Immature natural killer cell (primary cell): ENCODE measurements around the gene CHST11. TPM values are rescaled to one million over a fixed set of nuclear protein-coding genes. Genes with fewer than 3 reads are reported as not detected.
A peak's percentile ranks its signal among the peaks of the same experiment; 100 is the strongest.

Source experiments
- DNase-seq, 3 donors: peaks; one replicate each; pipeline ENCODE4 v3.0.0; 2022; ENCODE audit warnings: mixed read lengths in 1 of 3
- H3K27ac Mint-ChIP-seq, 6 donors: one replicate each; pipeline ENCODE4 v1.8.0; 2020; ENCODE audit warnings: mixed read lengths in 6 of 6, mild to moderate bottlenecking in 5 of 6, inconsistent platforms in 4 of 6, moderate library complexity in 3 of 6
- H3K27me3 Mint-ChIP-seq, 3 donors: one replicate each; pipeline ENCODE4 v1.8.0; 2020 to 2021; ENCODE audit warnings: low read depth in 3 of 3, mild to moderate bottlenecking in 3 of 3, mixed read lengths in 3 of 3, moderate library complexity in 3 of 3, inconsistent platforms in 1 of 3
- H3K36me3 Mint-ChIP-seq, 3 donors: one replicate each; pipeline ENCODE4 v1.8.0; 2020; ENCODE audit warnings: mixed read lengths in 3 of 3, inconsistent platforms in 2 of 3, mild to moderate bottlenecking in 2 of 3
- H3K4me1 Mint-ChIP-seq, 2 donors: one replicate each; pipeline ENCODE4 v1.8.0; 2020; ENCODE audit warnings: inconsistent platforms in 2 of 2, mild to moderate bottlenecking in 2 of 2, mixed read lengths in 2 of 2, moderate library complexity in 1 of 2
- H3K4me3 Mint-ChIP-seq, 5 donors: one replicate each; pipeline ENCODE4 v1.8.0; 2020; ENCODE audit warnings: mild to moderate bottlenecking in 5 of 5, mixed read lengths in 5 of 5, inconsistent platforms in 3 of 5, moderate library complexity in 3 of 5
- H3K9me3 Mint-ChIP-seq, 6 donors: one replicate each; pipeline ENCODE4 v1.8.0; 2020; ENCODE audit warnings: mild to moderate bottlenecking in 6 of 6, mixed read lengths in 6 of 6, inconsistent platforms in 4 of 6, moderate library complexity in 3 of 6
- polyA plus RNA-seq, 3 donors: library from polyadenylated mRNA; unstranded; fragments of 300-500 nt; fragmentation: Illumina TruSeq; gene quantifications; one replicate each; pipeline ENCODE4 v1.2.3, GENCODE V29; 2021

The CHST11 gene
- polyA plus RNA-seq, 3 donors from 2014 or later, result 42.5 to 90.1 (median 78.4) TPM

GRCh38 chr12:104672096-104672445, 215.3 kb downstream of the CHST11 start:
- no peaks in the 10 kb centered on the region for H3K9me3 Mint-ChIP-seq
- H3K36me3 Mint-ChIP-seq, result no peaks in the 10 kb centered on the region
- H3K4me1 Mint-ChIP-seq, result peaks cover 72 to 82% of the 10 kb centered on the region in 2 donors
- no peak for DNase-seq
- peak overlapping the region; percentile 73 to 94 (median 87) for H3K27ac Mint-ChIP-seq
- peak overlapping the region in 4 of 5 donors; percentile 65 to 82 (median 69) for H3K4me3 Mint-ChIP-seq
- peaks cover 9 to 16% (median 13%) of the 10 kb centered on the region in 3 donors for H3K27me3 Mint-ChIP-seq

GRCh38 chr12:104672501-104673265, 215.9 kb downstream of the CHST11 start:
- peak overlapping the region in 4 of 5 donors; percentile 10 to 28 (median 19) for H3K4me3 Mint-ChIP-seq
- no peak for DNase-seq
- H3K27ac Mint-ChIP-seq, result peak overlapping the region; percentile 71 to 94 (median 82)
- H3K9me3 Mint-ChIP-seq, result no peaks in the 10 kb centered on the region
- H3K27me3 Mint-ChIP-seq, result peaks cover 9 to 16% (median 13%) of the 10 kb centered on the region in 3 donors
- peaks cover 78 to 83% of the 10 kb centered on the region in 2 donors for H3K4me1 Mint-ChIP-seq
- no peaks in the 10 kb centered on the region for H3K36me3 Mint-ChIP-seq

GRCh38 chr12:104673294-104673693, 216.5 kb downstream of the CHST11 start:
- H3K27me3 Mint-ChIP-seq, result peaks cover 9 to 16% (median 13%) of the 10 kb centered on the region in 3 donors
- H3K36me3 Mint-ChIP-seq, result no peaks in the 10 kb centered on the region
- H3K27ac Mint-ChIP-seq, result peak overlapping the region; percentile 21 to 94 (median 82)
- no peaks in the 10 kb centered on the region for H3K9me3 Mint-ChIP-seq
- peak overlapping the region in 1 of 5 donors; percentile 17 for H3K4me3 Mint-ChIP-seq
- peaks cover 79 to 85% of the 10 kb centered on the region in 2 donors for H3K4me1 Mint-ChIP-seq
- no peak for DNase-seq

- DNase-seq, result no peak
- Mint-ChIP-seq H3K9me3 (no peaks in the 10 kb centered on the region), H3K4me1 (peaks cover 74 to 85% of the 10 kb centered on the region in 2 donors), H3K36me3 (no peaks in the 10 kb centered on the region), H3K27ac (peak overlapping the region; percentile 32 to 94 (median 74)), H3K27me3 (peaks cover 9 to 14% (median 11%) of the 10 kb centered on the region in 3 donors), H3K4me3 (peak overlapping the region in 3 of 5 donors; percentile 17 to 40 (median 30))
Measured at GRCh38 chr12:104673696-104674482, 217.1 kb downstream of the CHST11 start.

- Mint-ChIP-seq H3K27me3 (peaks cover 4 to 10% (median 5%) of the 10 kb centered on the region in 3 donors), H3K9me3 (no peaks in the 10 kb centered on the region), H3K36me3 (no peaks in the 10 kb centered on the region), H3K4me1 (peaks cover 70 to 85% of the 10 kb centered on the region in 2 donors), H3K27ac (peak overlapping the region in 3 of 6 donors; percentile 22 to 54 (median 39)), H3K4me3 (no peak overlapping the region)
- no peak for DNase-seq
Measured at GRCh38 chr12:104676636-104677035, 219.9 kb downstream of the CHST11 start.

GRCh38 chr12:104677441-104678089, 220.8 kb downstream of the CHST11 start:
- Mint-ChIP-seq H3K27me3 (peaks cover 0 to 10% (median 2%) of the 10 kb centered on the region in 3 donors), H3K9me3 (no peaks in the 10 kb centered on the region), H3K27ac (peak overlapping the region; percentile 48 to 77 (median 70)), H3K4me1 (peaks cover 70 to 84% of the 10 kb centered on the region in 2 donors), H3K4me3 (no peak overlapping the region), H3K36me3 (no peaks in the 10 kb centered on the region)
- no peak for DNase-seq

- H3K4me3 Mint-ChIP-seq, result peak overlapping the region in 4 of 5 donors; percentile 24 to 53 (median 48)
- DNase-seq, result peak; percentile 21 to 47 (median 40)
- H3K27ac Mint-ChIP-seq, result peak overlapping the region; percentile 13 to 82 (median 64)
- no peaks in the 10 kb centered on the region for H3K9me3 Mint-ChIP-seq
- H3K4me1 Mint-ChIP-seq, result peaks cover 75 to 86% of the 10 kb centered on the region in 2 donors
- peaks cover 0 to 12% (median 0%) of the 10 kb centered on the region in 3 donors for H3K27me3 Mint-ChIP-seq
- H3K36me3 Mint-ChIP-seq, result no peaks in the 10 kb centered on the region
Measured at GRCh38 chr12:104680070-104680469, 223.3 kb downstream of the CHST11 start.

- peaks cover 0 to 12% (median 0%) of the 10 kb centered on the region in 3 donors for H3K27me3 Mint-ChIP-seq
- no peaks in the 10 kb centered on the region for H3K36me3 Mint-ChIP-seq
- H3K4me3 Mint-ChIP-seq, result peak overlapping the region in 3 of 5 donors; percentile 15 to 71 (median 30)
- H3K4me1 Mint-ChIP-seq, result peaks cover 78 to 90% of the 10 kb centered on the region in 2 donors
- no peaks in the 10 kb centered on the region for H3K9me3 Mint-ChIP-seq
- no peak for DNase-seq
- H3K27ac Mint-ChIP-seq, result peak overlapping the region; percentile 53 to 80 (median 76)
Measured at GRCh38 chr12:104680491-104680890, 223.7 kb downstream of the CHST11 start.

GRCh38 chr12:104681012-104681690, 224.4 kb downstream of the CHST11 start:
- peaks cover 82 to 96% of the 10 kb centered on the region in 2 donors for H3K4me1 Mint-ChIP-seq
- H3K27me3 Mint-ChIP-seq, result peaks cover 0 to 12% (median 0%) of the 10 kb centered on the region in 3 donors
- H3K27ac Mint-ChIP-seq, result peak overlapping the region; percentile 53 to 80 (median 76)
- H3K9me3 Mint-ChIP-seq, result no peaks in the 10 kb centered on the region
- H3K4me3 Mint-ChIP-seq, result peak overlapping the region in 4 of 5 donors; percentile 3 to 71 (median 48)
- DNase-seq, result no peak
- H3K36me3 Mint-ChIP-seq, result no peaks in the 10 kb centered on the region

- Mint-ChIP-seq H3K4me3 (peak overlapping the region; percentile 64 to 83 (median 74)), H3K27me3 (peaks cover 1 to 11% (median 10%) of the 10 kb centered on the region in 3 donors), H3K27ac (peak overlapping the region; percentile 74 to 95 (median 90)), H3K4me1 (peaks cover 89 to 99% of the 10 kb centered on the region in 2 donors), H3K36me3 (no peaks in the 10 kb centered on the region), H3K9me3 (no peaks in the 10 kb centered on the region)
- peak; percentile 79 to 83 (median 82) for DNase-seq
Measured at GRCh38 chr12:104682790-104683279, 226.1 kb downstream of the CHST11 start.

GRCh38 chr12:104683831-104684503, 227.2 kb downstream of the CHST11 start:
- no peak for DNase-seq
- H3K9me3 Mint-ChIP-seq, result no peaks in the 10 kb centered on the region
- H3K4me1 Mint-ChIP-seq, result peaks cover 95 to 99% of the 10 kb centered on the region in 2 donors
- H3K27ac Mint-ChIP-seq, result peak overlapping the region; percentile 74 to 94 (median 86)
- no peaks in the 10 kb centered on the region for H3K36me3 Mint-ChIP-seq
- H3K4me3 Mint-ChIP-seq, result peak overlapping the region in 3 of 5 donors; percentile 2 to 59 (median 39)
- peaks cover 5 to 16% (median 14%) of the 10 kb centered on the region in 3 donors for H3K27me3 Mint-ChIP-seq

GRCh38 chr12:104684884-104685283, 228.1 kb downstream of the CHST11 start:
- H3K27ac Mint-ChIP-seq, result peak overlapping the region in 4 of 6 donors; percentile 41 to 79 (median 66)
- peaks cover 5 to 16% (median 14%) of the 10 kb centered on the region in 3 donors for H3K27me3 Mint-ChIP-seq
- H3K36me3 Mint-ChIP-seq, result no peaks in the 10 kb centered on the region
- no peak for DNase-seq
- H3K4me3 Mint-ChIP-seq, result no peak overlapping the region
- peaks cover 98 to 99% of the 10 kb centered on the region in 2 donors for H3K4me1 Mint-ChIP-seq
- no peaks in the 10 kb centered on the region for H3K9me3 Mint-ChIP-seq
